Gastrocnemius medialis (tissue), 4 donors: ENCODE data around the gene ADCY1.

Experiments used
- CTCF ChIP-seq, 5 experiments: fragments of 450-650 bp in 3 of 5; fragments of 200-600 bp in 2 of 5; sonication (generic) in 2 of 5; IDR thresholded peaks in 4 of 5; conservative IDR thresholded peaks in 1 of 5; 1 replicate in 4 of 5; 2 replicates in 1 of 5; pipeline ENCODE4 v1.5.1; 2016 to 2019; ENCODE audit warnings: antibody characterized with exemption in 5 of 5, mild to moderate bottlenecking in 3 of 5, moderate library complexity in 3 of 5
- POLR2A ChIP-seq, 2 donors: fragments of 450-650 bp; IDR thresholded peaks; one replicate each; pipeline ENCODE4 v1.6.1; 2017; ENCODE audit warnings: antibody characterized with exemption in 2 of 2, mild to moderate bottlenecking in 2 of 2, moderate library complexity in 2 of 2

- TF ChIP-seq CTCF (IDR thresholded peaks at IDR 0.05 in 4 of 5, conservative IDR thresholded peaks at IDR 0.05 in 1 of 5) = no peak
- no peak for TF ChIP-seq POLR2A (IDR thresholded peaks at IDR 0.05)
Observed at GRCh38 chr7:45636733-45637132, 62.6 kb downstream of the ADCY1 start.
